DMS53 (cell line): ENCODE results near the gene TFDP1.

ENCODE experiments used
- DNase-seq: peaks from one replicate; lab custom pipeline; 2025; lab: John Stamatoyannopoulos, UW

TFDP1 gene

DNA sequence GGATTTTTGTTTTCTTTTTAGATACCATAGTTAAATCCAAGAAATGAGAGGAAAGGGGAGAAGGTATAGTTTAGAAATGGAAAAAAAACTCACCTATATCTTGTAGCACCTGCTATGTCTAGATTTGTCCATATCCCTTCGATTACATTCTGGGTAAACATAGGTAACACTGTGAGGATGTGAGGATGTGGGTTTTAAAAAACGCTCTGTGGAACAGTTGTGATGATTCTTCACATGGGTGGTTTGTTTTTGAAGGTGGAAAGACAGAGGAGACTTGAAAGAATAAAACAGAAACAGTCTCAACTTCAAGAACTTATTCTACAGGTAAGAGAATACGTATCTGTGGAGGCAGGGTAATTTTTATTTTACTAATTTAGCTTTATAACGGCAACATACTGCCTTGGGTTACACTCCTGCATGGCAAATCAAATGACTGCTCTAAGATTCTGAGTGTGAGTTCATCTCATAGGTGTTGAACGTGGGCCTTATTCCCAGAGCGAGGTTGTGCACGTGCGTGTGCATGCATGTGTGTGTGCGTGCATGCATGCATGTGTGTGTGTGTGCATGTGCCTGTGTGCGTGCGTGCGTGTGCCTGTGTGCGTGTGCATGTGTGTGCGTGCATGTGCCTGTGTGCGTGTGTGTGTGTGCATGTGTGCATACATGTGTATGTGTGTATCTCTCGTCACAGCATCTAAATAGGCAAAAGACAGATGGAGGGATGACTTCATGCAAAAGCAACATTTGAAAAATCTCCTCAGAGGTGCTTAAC lies 49.9 kb downstream of the TFDP1 start:
- DNase-seq: no peak

DNA sequence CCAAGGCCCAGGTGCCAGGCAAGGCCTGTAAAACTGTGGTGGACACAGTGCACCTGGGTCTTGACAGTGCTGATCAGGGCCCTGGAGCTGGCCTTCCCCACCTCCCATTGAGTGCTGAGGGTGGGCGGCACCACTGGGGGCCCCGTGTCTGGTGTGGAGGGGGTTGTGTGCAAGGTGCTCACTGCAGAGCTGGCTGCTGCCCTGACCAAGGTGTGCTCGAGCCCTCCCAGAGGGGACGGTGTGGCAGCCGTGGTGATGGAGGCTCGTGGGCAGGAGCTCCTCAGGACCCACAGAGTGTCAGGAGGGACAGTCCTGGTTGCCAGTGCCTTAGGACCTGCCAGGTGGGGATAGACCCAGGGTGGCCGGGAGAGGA lies 50.5 kb downstream of the TFDP1 start:
- DNase-seq: no peak

DNA sequence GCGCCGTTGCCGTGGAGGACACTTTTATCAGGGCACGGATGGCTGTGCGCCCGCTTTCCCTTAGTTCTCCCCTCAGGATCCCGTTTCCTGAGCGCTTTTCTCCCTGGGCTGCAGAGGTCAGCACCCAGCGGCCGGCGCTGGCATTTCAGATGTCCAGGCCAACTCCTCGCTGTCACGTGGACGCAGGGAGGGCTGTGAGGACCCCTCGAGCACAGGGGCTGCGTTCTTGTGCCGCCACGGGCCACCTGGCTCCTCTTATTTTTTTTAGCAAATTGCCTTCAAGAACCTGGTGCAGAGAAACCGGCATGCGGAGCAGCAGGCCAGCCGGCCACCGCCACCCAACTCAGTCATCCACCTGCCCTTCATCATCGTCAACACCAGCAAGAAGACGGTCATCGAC lies 51.2 kb downstream of the TFDP1 start:
- no peak for DNase-seq

DNA sequence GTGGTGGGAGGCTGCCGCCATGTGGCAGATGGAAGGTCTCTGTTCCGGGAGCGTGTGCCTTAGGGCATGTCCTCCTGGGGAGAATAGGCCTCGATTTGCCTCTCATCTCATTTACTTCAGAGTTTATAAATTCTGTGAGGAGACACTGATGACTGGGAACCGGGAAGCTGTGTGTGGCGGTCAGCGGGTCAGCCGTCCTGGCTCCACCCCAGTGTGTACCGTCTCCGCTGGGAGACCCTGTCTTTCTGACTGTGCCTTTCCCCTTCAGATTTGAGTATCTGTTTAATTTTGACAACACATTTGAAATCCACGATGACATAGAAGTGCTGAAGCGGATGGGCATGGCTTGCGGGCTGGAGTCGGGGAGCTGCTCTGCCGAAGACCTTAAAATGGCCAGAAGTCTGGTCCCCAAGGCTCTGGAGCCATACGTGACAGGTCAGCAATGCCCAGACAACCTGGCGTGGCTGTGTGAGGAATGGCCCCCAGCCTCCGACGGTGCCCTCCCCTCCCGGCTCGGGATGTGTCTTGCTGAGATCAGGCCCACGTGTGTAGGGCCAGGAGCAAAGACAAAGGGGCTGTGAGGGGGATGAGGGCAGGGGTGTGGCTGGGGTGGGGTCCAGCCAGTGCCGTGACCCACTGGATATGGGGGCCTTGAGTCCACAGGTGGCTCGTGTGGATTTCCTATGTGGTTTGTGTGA lies 51.9 kb downstream of the TFDP1 start:
- DNase-seq: no peak

DNA sequence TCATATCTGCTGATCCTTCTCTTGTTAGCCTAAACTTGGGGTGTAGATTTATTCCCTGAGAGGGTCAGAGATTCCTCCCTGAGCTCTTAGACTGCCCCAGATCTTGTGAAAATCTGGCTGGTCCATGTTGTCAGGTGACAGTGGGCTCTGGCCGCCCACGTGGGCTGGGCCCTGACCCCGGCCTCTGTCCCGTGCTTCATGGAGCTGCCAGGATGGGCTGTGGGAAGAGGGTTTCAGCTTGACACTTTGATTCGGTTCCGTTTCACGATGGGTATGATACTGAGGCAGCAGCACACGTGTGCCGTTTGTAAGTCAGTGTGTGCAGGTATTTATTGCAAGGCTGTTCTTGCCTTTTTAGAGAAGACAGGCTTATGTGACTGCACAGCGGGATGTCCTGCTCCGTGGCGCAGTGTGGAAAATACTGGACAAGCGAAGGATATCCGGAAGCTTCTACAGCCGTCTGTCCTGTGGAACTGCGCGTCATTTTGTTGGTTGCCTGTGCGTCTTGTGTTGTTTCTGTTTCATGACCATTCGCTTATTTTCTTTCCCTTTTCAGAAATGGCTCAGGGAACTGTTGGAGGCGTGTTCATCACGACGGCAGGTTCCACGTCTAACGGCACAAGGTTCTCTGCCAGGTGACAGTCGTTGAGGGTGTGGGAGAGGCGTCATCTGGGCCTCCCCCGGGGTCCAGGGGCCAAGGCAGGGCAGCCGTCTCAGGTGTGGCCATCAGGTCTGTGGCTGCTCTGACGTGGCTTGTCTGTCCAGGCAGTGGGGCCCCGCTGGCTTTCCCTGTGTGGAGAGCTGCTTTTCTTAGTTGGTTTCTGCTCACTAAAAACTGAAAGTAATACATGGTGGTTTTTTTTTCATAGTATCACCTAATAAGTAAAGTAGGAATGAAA lies 53.0 kb downstream of the TFDP1 start:
- DNase-seq: no peak

DNA sequence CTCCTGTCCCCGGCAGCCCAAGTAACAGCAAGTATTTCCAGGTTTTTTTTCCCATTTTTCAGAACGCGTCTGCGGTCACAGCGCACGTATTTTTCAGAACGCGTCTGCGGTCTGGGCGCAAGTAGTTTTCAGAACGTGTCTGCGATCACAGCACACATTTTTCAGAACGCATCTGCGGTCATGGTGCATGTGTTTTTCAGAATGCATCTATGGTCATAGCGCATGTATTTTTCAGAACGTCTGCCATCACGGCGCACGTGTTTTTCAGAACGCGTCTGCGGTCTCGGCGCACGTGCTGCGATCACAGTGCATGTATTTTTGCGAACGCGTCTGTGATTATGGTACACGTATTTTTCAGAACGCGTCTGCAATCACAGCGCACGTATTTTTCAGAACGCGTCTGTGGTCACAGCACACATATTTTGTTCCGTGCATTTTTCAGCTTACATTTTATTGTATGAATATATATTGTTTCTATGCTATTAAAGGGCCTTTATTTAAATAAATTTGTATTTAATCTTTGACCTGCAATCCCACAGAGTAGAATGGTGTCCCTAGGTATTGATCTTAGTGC lies 53.7 kb downstream of the TFDP1 start:
- no peak for DNase-seq

DNA sequence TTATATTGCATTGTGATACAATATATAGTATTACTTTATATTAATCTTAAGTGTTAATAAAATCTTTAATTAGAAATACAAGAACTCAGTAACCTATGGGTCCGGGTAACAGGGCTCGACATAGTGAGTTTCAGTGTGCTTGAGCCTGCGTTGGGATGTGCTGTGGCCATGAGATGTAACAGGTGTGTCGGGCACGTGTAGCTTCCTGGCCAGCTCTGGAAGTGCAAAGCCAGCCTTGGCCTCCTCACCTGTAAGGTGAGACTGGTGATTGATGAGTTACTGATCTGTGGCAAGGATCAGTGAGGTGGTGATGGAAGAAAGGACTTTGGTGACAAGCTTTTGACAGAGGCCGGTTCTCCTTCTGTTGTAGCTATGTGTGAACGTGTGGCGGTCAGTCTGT lies 54.3 kb downstream of the TFDP1 start:
- DNase-seq: no peak

DNA sequence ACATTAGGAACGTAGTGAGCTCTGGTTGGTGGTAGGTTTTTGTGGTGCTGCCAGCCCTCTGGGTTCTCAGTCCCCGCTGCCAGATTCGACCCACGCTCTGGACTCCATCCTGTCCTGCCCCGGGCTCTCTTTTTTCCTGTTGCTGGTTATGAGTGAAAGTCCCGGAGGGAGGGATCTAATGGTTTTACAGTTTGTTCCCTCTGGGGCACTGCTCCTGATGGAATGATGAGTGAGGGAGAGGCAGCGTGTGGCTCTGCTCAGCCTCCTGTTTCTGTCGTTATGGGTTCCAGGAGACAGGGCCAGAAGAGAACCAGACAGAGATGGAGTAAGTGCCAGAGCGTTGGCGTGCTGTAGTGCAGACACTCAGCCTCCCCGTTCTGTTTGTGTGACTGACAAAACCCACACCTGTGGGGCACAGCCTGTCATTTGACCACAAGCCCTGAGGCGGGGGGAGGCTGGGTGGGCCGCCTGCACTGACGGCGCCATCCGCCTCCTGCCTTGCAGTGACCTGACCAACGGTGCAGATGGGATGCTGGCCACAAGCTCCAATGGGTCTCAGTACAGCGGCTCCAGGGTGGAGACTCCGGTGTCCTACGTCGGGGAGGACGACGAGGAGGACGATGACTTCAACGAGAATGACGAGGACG lies 55.2 kb downstream of the TFDP1 start:
- DNase-seq: no peak

DNA sequence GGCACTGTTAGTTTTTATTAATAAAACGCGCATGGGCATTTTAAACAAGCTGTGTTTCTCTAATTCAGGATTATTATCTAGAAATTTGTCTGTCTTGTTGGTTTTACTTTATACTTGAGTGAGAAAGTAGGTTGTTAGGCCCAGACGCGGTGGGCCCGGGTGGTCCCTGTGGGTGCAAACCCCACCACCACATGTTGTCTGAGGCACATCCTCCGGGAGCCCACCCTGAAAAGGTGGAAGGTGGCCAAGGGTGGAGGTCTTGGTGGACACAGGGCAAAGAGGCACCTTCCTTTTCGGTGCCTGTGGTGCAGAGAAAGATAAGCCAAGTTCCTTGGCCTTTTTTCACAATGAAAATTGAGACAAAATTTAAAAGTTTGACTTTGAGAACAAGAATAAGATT lies 56.9 kb downstream of the TFDP1 start:
- no peak for DNase-seq

DNA sequence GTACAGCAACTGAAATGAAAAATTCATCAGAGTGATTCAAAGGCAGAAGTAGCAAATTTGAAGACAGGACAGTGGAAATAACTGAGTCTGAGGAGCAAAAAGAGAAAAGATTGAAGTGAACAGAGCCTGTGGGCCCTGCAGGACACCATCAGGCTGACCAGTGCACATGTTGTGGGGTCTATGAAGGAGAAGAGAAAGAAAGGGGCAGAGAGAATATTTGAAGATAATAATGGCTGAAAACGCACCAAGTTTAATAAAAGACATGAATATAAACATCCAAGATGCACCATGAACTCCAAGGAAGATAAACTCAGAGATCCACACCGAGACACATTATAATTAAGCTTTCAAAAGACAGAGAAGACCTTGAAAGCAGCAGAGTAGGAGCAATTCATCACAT lies 58.0 kb downstream of the TFDP1 start:
- DNase-seq: no peak

DNA sequence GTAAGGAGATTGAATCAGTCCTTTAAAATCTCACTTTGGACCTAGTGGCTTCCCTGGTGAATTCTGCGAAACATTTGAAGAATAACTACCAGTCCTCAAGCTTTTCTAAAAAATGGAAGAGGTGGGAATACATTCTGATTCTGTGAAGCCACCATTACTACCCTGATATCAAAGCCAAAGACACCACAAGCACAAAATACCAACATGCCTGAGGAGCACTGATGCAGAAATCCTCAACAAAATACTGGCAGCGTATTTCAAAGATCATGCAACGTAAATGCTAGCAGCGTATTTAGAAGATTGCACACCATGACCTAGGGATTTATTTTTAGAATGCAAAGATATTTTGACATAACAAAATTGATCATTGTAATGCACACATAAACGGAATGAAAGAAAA lies 59.0 kb downstream of the TFDP1 start:
- no peak for DNase-seq

DNA sequence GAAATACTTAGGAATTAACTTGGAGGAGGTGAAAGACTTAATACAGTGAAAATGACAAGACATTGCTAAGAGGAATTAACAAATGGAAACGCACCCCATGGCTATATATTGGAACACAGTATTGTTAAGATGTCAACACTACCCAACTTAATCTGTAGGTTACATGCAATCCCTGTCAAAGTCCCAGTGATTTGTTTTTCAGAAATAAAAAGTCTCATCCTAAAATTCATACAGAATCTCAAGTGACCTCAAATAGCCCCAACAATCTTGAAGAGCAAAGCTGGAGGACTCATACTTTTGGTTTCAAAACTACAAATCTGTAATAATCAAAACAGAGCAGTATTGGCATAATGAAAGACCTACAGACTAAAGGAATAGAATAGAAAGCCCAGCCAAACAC lies 60.2 kb downstream of the TFDP1 start:
- no peak for DNase-seq

DNA sequence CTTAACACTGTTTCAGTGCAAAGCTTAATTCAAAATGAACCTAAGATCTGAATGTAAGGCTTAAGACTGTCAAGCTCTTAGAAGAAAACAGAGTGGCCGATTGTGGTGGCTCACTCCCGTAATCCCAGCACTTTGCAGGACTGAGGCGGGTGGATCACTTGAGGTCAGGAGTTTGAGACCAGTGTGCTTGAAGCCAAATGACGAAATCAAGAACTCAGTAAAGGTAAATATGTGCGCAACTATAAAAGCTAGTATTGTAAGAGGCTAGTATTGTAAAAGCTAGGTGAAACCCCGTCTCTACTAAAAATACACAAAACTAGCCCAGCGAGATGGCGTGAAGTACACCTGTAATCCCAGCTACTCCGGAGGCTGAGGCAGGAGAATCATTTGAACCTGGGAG lies 60.8 kb downstream of the TFDP1 start:
- no peak for DNase-seq

DNA sequence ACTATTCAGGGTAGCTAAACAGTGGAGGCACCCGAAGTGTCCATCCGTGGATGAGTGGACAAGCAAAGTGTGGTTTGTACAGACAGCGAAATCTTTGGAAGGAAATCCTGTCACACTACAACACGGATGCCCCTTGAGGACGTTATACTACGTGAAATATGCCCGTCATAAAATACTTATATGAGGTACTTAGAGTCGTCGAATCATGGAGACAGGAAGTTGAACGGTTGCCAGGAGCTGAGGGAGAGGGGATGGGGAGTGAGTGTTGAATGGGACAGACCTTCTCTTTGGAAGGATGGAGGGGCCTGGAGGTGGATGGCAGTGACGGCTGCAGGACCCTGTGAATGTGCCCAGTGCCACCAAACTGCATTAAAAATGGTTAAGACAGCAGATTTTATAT lies 61.8 kb downstream of the TFDP1 start:
- DNase-seq: peak; percentile 39

DNA sequence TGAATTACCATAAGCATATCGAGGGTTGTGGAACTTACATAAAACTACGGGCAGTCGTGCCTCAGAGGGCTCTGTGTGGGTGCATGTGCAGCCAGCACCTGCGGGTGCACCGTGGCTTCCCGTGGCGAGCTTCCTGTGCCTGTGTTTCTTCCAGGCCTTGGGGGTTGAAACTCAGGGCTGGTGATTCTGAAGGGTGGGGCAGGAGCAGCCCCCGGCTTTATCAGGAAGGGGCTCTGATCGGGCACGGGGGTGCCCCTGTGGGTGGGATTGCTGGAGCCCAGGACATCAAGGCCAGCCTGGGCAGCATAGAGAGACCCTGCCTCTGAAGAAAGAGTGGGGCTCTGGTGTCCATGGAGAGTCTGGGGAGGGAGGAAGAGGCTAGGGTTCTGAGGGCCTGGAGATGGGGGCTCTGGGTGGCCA lies 62.4 kb downstream of the TFDP1 start:
- DNase-seq: peak; percentile 13

DNA sequence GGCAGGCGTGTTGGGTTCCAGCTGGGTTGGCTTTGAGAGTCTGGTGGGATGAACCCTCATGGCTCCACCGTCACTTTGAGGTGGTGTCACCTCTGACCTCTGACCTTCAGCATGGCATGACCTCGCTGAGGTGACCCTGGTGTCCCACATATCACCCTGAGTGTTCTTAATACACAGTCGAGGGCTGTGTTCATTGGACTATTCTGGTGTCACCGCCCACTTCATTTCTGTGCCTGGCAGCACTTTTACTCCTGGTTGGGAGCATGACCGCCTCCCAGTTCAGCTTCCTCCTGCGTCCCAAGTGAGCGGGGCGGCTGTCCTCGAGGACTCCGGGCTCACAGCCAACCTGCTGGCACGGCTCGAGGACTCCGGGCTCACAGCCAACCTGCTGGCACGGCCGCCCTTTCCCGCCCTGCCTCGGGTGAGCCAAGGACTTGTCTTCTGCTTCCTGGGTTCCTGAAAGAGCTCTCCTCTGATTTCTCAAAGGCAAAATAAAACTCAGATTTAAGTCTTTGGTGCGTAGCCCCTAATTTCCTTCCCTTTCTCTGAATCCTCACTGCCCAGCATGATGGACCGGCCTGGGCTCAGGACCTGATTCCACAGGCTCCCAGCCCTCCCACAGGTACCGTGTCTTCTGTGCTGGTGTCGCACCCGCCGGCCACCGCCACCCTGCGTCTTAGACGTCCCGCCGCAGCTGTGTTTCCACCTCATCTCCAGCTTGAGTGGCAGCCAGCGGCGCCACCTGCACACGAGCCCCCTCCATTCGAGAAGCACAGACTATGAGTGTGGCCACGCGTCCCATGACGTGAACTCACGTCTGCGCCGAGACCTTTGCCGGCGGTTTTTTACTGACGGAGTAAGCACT lies 63.0 kb downstream of the TFDP1 start:
- DNase-seq: peak; percentile 89

DNA sequence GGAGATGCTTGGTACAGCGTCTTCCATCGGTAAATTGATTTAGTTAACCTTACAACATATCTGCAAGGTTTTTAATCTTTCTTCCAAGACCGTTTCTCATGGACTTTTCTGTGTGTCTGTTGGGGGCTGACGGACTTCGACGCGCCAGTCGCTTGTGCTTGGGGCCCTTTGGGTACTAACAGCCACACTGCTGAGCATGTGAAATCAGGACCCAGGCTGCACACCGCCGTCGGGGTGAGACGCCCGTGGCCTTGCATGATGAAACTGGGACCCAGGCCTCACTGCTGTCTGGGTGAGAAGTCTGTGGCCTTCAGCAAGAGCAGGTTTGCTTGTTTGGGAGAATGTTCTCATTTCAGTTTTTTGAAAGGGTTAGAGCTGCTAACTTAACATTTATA lies 63.7 kb downstream of the TFDP1 start:
- no peak for DNase-seq

DNA sequence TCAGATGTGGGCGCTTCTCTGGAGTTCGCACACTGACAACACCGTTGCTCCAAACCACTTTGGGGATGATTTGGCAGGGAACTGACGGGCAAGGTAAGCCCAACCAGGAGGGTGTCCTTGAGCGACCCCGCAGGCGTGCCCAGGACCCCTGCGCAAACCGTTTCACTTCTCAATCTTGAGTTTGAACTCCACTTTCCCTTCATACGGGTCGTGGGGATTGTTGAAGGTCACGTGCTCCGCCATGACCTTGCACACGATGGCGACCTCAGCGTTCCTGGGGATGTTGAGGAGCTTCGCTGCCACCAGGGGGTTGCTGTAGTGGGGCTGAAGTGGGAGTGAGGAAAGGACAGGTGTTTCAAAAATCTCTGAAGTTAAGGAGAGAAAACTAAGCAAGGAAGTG lies 64.7 kb downstream of the TFDP1 start:
- no peak for DNase-seq

DNA sequence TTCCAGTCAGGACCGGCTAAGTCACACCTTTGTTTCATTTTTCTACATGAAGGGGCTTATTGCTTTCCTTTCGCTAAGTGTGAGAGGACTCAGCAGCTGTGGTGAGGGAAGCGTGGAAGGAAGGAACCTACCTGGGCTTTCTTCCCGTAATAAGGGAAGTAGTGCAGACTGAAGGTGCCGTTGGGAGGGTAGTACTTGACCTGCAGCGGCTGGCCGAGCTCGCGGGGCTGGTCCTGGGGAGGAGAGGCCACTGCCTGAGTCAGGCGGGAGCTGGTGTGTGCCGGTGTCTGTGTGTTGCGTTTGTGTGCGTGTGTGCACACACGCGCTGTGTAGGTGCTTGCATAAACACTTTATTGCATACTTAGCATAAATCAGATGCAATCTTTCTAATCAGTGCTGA lies 65.7 kb downstream of the TFDP1 start:
- DNase-seq: no peak

DNA sequence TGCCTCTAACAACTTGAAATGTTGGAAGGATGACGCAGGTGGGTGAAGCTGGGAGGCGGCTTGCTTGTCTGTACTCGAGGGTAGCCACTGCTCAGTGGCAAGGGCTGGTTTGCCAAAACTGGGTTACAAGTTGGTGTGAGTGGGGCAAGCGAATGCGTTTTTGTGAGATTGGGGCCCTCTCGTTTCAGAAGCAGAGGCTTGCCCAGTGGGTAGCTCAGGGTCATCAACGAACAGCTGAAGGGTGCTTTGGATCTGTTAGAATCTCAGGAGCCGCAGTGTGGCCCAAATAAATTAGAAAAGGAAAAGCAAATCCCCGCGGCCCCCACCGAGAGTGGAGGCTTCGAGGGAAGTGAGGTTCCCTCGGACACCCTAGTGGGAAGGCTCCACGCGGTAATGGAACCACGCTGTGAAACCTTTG lies 66.2 kb downstream of the TFDP1 start:
- no peak for DNase-seq
